K562 (cell line): Measurements from ENCODE around the gene SLC49A3. TPM values are rescaled to one million over a fixed set of nuclear protein-coding genes. Genes with fewer than 3 reads are reported as not detected.
A peak's percentile ranks its signal among the peaks of the same experiment; 100 is the strongest.

Source experiments
- ATAC-seq: fragments of 200-7000 bp; cut with Tn5 transposase; 3 replicates; pipeline ENCODE4 v1.9.1; 2020; ENCODE audit warnings: moderate library complexity
- BruUV-seq: library from RNA; stranded (reverse); fragments of 400-500 nt; replicated peaks from 2 replicates; lab custom pipeline; 2021; lab: Mats Ljungman, UMichigan
- CTCF ChIA-PET: fragments of 300-600 bp; formaldehyde crosslinking; extraction: SDS; loops from one replicate; lab custom pipeline; 2021; ENCODE audit warnings: low intra/inter-chr PET ratio; lab: Yijun Ruan, JAX
- POLR2A ChIA-PET: fragments of 300-600, 350-650 bp; sonication (Branson Sonifier 250); formaldehyde crosslinking; extraction: SDS; loops from one replicate; lab custom pipeline; 2021; ENCODE audit warnings: antibody characterized with exemption, inconsistent platforms; lab: Yijun Ruan, JAX
- DNase-seq, 4 experiments: peaks; one replicate each; pipeline versions ENCODE4 v3.0.0 to v3.0.0-alpha.2; 2011 to 2018; ENCODE audit warnings: low spot score in 3 of 4, mixed read lengths in 3 of 4; ENCODE audit errors: extremely low read depth in 1 of 4
- FAIRE-seq: peaks from 2 replicates; lab custom pipeline; 2011; peaks lifted over from hg19 to GRCh38; lab: Jason Lieb, UNC
- H2AFZ ChIP-seq: 2 replicates; pipeline ENCODE4 v1.6.0; 2011; ENCODE audit warnings: low read depth, low read length, control low read depth, inconsistent platforms
- H3K27ac ChIP-seq: fragments of 200-600 bp; 3 replicates; pipeline ENCODE4 v1.8.0; 2011; ENCODE audit warnings: low read depth, mild to moderate bottlenecking, control low read depth, inconsistent platforms, low read length, moderate library complexity, mixed read lengths; ENCODE audit errors: extremely low read depth
- H3K27me3 ChIP-seq, 2 experiments: fragments of 300-600 bp in 1 of 2; 2 replicates in 1 of 2; 3 replicates in 1 of 2; pipeline versions ENCODE4 v1.6.0 to v1.8.0; 2011; ENCODE audit warnings: inconsistent platforms in 2 of 2, low read length in 2 of 2, mild to moderate bottlenecking in 1 of 2, mixed read lengths in 1 of 2, moderate library complexity in 1 of 2; ENCODE audit not compliant: control insufficient read depth in 2 of 2, insufficient read depth in 2 of 2
- H3K36me3 ChIP-seq: fragments of 300-600 bp; 3 replicates; pipeline ENCODE4 v1.8.0; 2011; ENCODE audit warnings: mild to moderate bottlenecking, low read length, inconsistent platforms; ENCODE audit not compliant: control insufficient read depth, insufficient read depth
- H3K4me1 ChIP-seq, 2 experiments: fragments of 200-600 bp in 1 of 2; replicated peaks in 1 of 2; 2 replicates in 1 of 2; 3 replicates in 1 of 2; pipeline versions ENCODE4 v1.5.1 to v1.8.0; 2011; ENCODE audit warnings: inconsistent platforms in 2 of 2, low read length in 2 of 2, mild to moderate bottlenecking in 1 of 2, mixed read lengths in 1 of 2, moderate library complexity in 1 of 2; ENCODE audit not compliant: control insufficient read depth in 2 of 2, insufficient read depth in 2 of 2
- H3K4me2 ChIP-seq: 2 replicates; pipeline ENCODE4 v1.6.1; 2011; ENCODE audit warnings: low read length, control low read depth, inconsistent platforms, mixed read lengths; ENCODE audit not compliant: insufficient read depth
- H3K4me3 ChIP-seq: fragments of 200-600 bp; sonication (generic), shearing (Covaris generic); 2 replicates; pipeline ENCODE4 v1.5.1; 2016; ENCODE audit warnings: control low read depth, inconsistent platforms
- H3K79me2 ChIP-seq: fragments of 200-600 bp; 3 replicates; pipeline ENCODE4 v1.8.0; 2011; ENCODE audit warnings: low read length, inconsistent platforms; ENCODE audit not compliant: control insufficient read depth, insufficient read depth
- H3K9ac ChIP-seq, 2 experiments: 2 replicates each; pipeline versions ENCODE4 v1.6.0 to v1.6.1; 2011; ENCODE audit warnings: low read depth in 2 of 2, low read length in 2 of 2, control low read depth in 1 of 2, inconsistent platforms in 1 of 2, mild to moderate bottlenecking in 1 of 2, mixed read lengths in 1 of 2; ENCODE audit not compliant: insufficient read depth in 1 of 2
- H3K9me1 ChIP-seq: one replicate; pipeline ENCODE4 v1.6.0; 2011; ENCODE audit warnings: inconsistent platforms, mild to moderate bottlenecking, low read length, moderate library complexity; ENCODE audit not compliant: control insufficient read depth, insufficient read depth
- H3K9me3 ChIP-seq: replicated peaks from 2 replicates; pipeline ENCODE4 v1.5.1; 2011; ENCODE audit warnings: low read depth, low read length, inconsistent platforms; ENCODE audit not compliant: control insufficient read depth, insufficient read depth
- H4K20me1 ChIP-seq: replicated peaks from 2 replicates; pipeline ENCODE4 v1.6.1; 2011; ENCODE audit warnings: low read length, inconsistent platforms, mixed read lengths; ENCODE audit not compliant: control insufficient read depth, insufficient read depth
- BRD4 ChIP-seq: fragments of 200-600 bp; sonication (generic); IDR thresholded peaks from 2 replicates; pipeline ENCODE4 v1.6.1; 2017; ENCODE audit warnings: inconsistent platforms
- EHMT2 ChIP-seq: fragments of 450-650 bp; IDR thresholded peaks from 2 replicates; pipeline ENCODE4 v1.6.1; 2018; ENCODE audit warnings: antibody characterized with exemption
- FOXJ3 ChIP-seq: sonication (generic); formaldehyde crosslinking; IDR thresholded peaks from 2 replicates; pipeline ENCODE4 v1.4.0; 2020; ENCODE audit warnings: mild to moderate bottlenecking, missing genetic modification reagents
- MTF1 ChIP-seq: fragments of 250-450 bp; sonication (Bioruptor Pico); IDR thresholded peaks from 2 replicates; pipeline ENCODE4 v1.9.0; 2021; ENCODE audit warnings: moderate library complexity, mild to moderate bottlenecking, inconsistent platforms, borderline replicate concordance
- SAFB ChIP-seq: fragments of 200-400 bp; formaldehyde crosslinking; IDR thresholded peaks from 2 replicates; pipeline ENCODE4 v1.6.1; 2017; ENCODE audit warnings: low read depth, low read length, borderline replicate concordance
- THAP7 ChIP-seq: fragments of 250-450 bp; sonication (Bioruptor Pico); IDR thresholded peaks from 2 replicates; pipeline ENCODE4 v1.5.0; 2021
- TSC22D4 ChIP-seq: fragments of 450-650 bp; IDR thresholded peaks from 2 replicates; pipeline ENCODE4 v1.6.1; 2016; ENCODE audit warnings: missing genetic modification characterization, missing biosample characterization, control low read depth
- USF2 ChIP-seq: sonication (generic); formaldehyde crosslinking; IDR thresholded peaks from 2 replicates; pipeline ENCODE4 v1.5.0; 2020; ENCODE audit warnings: missing genetic modification reagents
- ZFP91 ChIP-seq: sonication (generic); formaldehyde crosslinking; IDR thresholded peaks from 2 replicates; pipeline ENCODE4 v1.8.0; 2022; ENCODE audit warnings: mild to moderate bottlenecking, missing genetic modification reagents
- ZNF146 ChIP-seq: IDR thresholded peaks from one replicate; pipeline ENCODE4 v1.6.1; 2018; ENCODE audit warnings: missing compliant biosample characterization; ENCODE audit not compliant: unreplicated experiment
- ZNF239 ChIP-seq: fragments of 250-450 bp; sonication (Bioruptor Pico); IDR thresholded peaks from 2 replicates; pipeline ENCODE4 v1.4.0; 2020; ENCODE audit warnings: mild to moderate bottlenecking
- ZNF445 ChIP-seq: fragments of 250-450 bp; sonication (Bioruptor Pico); IDR thresholded peaks from 2 replicates; pipeline ENCODE4 v1.4.0; 2020; ENCODE audit warnings: low read depth, mild to moderate bottlenecking, moderate library complexity
- ZNF584 ChIP-seq: fragments of 200-800 bp; sonication (Bioruptor generic); IDR thresholded peaks from 2 replicates; pipeline ENCODE4 v1.6.1; 2016; ENCODE audit warnings: low read depth, mild to moderate bottlenecking, missing genetic modification characterization, missing compliant biosample characterization
- ZNF696 ChIP-seq: fragments of 250-450 bp; sonication (Bioruptor Pico); conservative IDR thresholded peaks from 2 replicates; pipeline ENCODE4 v1.4.0; 2020; ENCODE audit warnings: mild to moderate bottlenecking, moderate library complexity
- WGBS: fragments of 100-300 bp; shearing (Covaris generic); methylation state at CpG from one replicate; pipeline ENCODE4 v1.1.6; 2016; ENCODE audit warnings: low coverage, mixed read lengths; ENCODE audit not compliant: insufficient coverage; ENCODE audit errors: missing lambda C conversion rate; 5-methylcytosine and 5-hydroxymethylcytosine counted together
- in situ Hi-C: fragments of 300-500 bp; cut with MboI; formaldehyde crosslinking; loops from 4 replicates; pipeline ENCODE4 v1.15.0; 2018; ENCODE audit warnings: inconsistent platforms, mixed read lengths
- intact Hi-C: fragments of 100-400 bp; cut with micrococcal nuclease; formaldehyde crosslinking; loops from 2 replicates; pipeline ENCODE4 v1.14.2; 2022
- polyA plus RNA-seq, 8 experiments: library from polyadenylated mRNA; depleted of rRNA in 4 of 8; stranded (reverse) in 5 of 8; unstranded in 3 of 8; fragments of >200 nt; fragmentation: Nextera tagmentation in 2 of 8; fragmentation: Illumina TruSeq in 1 of 8; extraction: Ambion mirVana in 2 of 8; extraction: Trizol in 1 of 8; gene quantifications; 2 replicates each; pipeline versions ENCODE4 v1.2.1 to v1.2.3, GENCODE V29; 2011 to 2014; ENCODE audit warnings: inconsistent platforms in 1 of 8, missing spikeins in 1 of 8
- total RNA-seq, 7 experiments: library from RNA; depleted of rRNA in 6 of 7; stranded (reverse); fragments of >200 nt in 6 of 7; fragmentation: Illumina TruSeq in 2 of 7; extraction: Trizol in 2 of 7; gene quantifications; 2 replicates each; pipeline versions ENCODE4 v1.2.1 to v1.2.3, GENCODE V29; 2011 to 2021; ENCODE audit warnings: low replicate concordance in 1 of 7
- TF ChIP-seq, protein P1 (sequence below): fragments of 200-400 bp; formaldehyde crosslinking; IDR thresholded peaks from 2 replicates; pipeline ENCODE4 v1.6.1; 2017; ENCODE audit warnings: mild to moderate bottlenecking, low read depth, low read length, moderate library complexity

Gene SLC49A3
- total and polyA plus RNA-seq, 9 of the 15 experiments (the other 6 are each of a cell fraction or from before 2014, with no cell fraction given): 0.24 to 0.41 TPM; not detected in 7

DNA sequence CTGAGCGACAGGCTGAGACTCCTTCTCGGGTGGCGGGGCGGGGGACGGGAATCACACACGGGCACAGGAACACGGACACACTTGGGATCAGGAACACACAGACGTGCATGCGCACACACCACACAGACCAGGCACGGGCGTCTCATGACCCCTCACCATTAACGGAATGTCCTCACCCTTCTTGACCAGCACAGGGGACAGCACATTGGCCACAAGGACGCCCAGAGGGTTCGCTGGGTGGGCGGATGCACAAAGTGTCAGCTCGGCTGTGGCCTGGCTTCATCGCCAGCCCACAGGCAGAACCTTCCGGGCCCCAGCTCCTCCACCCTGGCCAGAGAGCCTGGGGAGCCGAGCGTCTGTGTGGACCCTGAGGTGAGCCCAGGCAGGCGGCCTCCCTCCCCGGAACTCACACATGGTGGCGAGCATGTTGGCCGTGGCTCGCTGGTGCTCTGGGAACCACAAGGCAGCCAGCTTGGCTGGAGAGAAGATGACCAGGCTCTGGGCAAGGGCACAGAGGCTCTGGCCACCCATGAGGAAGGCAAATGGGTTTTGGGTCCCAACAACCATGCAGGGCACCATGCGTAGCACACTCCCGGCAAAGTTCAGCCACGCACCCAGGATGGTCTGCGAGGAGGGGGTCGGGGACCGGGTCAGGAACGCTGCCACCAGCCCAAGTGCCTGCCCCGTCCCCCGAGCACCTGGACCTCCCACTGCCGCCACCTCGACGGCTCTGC is 3.1 kb downstream of the SLC49A3 start:
- WGBS: 88% methylated on average over 24 of the region's 37 CpGs
- Histone ChIP-seq H3K9ac (peak overlapping the region in 1 of 2 experiments; percentile 61; a peak in 2 of 4 replicates), H3K9me3 (no peaks in the 10 kb centered on the region), H3K4me3 (no peak overlapping the region), H3K27ac (no peak overlapping the region), H3K36me3 (no peaks in the 10 kb centered on the region), H3K4me2 (no peak overlapping the region), H3K79me2 (peaks cover 7% of the 10 kb centered on the region; the same call in 2 of the 3 replicates), H3K9me1 (no peaks in the 10 kb centered on the region), H3K4me1 (peaks cover 19 to 83% of the 10 kb centered on the region in 2 experiments), H3K27me3 (no peaks in the 10 kb centered on the region), H4K20me1 (0 out of 2 replicates have a peak, but pooled peaks cover 4% of the 10 kb centered on the region), H2AFZ (no peak overlapping the region)
- POLR2A ChIA-PET: no interaction called here
- TF ChIP-seq ZFP91 (CRISPR knock-in tag) (no peak), THAP7 (no peak), ZNF445 (CRISPR knock-in tag) (no peak), BRD4 (no peak), TSC22D4 (no peak), EHMT2 (no peak), SAFB (no peak), ZNF584 (CRISPR knock-in tag) (no peak), ZNF239 (CRISPR knock-in tag) (no peak), MTF1 (CRISPR knock-in tag) (no peak), ZNF696 (CRISPR knock-in tag) (no peak), USF2 (no peak), FOXJ3 (CRISPR knock-in tag) (no peak), ZNF146 (CRISPR knock-in tag) (no peak)
- TF ChIP-seq, protein P1, sequence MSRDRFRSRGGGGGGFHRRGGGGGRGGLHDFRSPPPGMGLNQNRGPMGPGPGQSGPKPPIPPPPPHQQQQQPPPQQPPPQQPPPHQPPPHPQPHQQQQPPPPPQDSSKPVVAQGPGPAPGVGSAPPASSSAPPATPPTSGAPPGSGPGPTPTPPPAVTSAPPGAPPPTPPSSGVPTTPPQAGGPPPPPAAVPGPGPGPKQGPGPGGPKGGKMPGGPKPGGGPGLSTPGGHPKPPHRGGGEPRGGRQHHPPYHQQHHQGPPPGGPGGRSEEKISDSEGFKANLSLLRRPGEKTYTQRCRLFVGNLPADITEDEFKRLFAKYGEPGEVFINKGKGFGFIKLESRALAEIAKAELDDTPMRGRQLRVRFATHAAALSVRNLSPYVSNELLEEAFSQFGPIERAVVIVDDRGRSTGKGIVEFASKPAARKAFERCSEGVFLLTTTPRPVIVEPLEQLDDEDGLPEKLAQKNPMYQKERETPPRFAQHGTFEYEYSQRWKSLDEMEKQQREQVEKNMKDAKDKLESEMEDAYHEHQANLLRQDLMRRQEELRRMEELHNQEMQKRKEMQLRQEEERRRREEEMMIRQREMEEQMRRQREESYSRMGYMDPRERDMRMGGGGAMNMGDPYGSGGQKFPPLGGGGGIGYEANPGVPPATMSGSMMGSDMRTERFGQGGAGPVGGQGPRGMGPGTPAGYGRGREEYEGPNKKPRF: no peak
- ATAC-seq: no peak
- CTCF ChIA-PET: no interaction called here
- BruUV-seq: no TSS peak
- intact Hi-C loops (loop anchor here (10.0 kb wide), 2 partner anchors 49 to 299 kb away; partner anchors contain the start of gene IDUA), in situ Hi-C loops (no loop called here)
- FAIRE-seq: no peak
- DNase-seq: no peak
